Stimulated activated CD4-positive, alpha-beta T cell treated with anti-CD3 and anti-CD28 coated beads, Interleukin-2, amount 100 ng/mL, for 4 hours (primary cell): Measurements from ENCODE around the gene CSAG1.
"Not testable (repeated sequence)": the region's sequence is repeated elsewhere in the genome, so short reads cannot be mapped to it uniquely, and the experiment has no call there.

Experiments used
- DNase-seq: peaks from one replicate; pipeline ENCODE4 v3.0.0-alpha.2; 2020; ENCODE audit warnings: low read depth

CSAG1 gene

DNA sequence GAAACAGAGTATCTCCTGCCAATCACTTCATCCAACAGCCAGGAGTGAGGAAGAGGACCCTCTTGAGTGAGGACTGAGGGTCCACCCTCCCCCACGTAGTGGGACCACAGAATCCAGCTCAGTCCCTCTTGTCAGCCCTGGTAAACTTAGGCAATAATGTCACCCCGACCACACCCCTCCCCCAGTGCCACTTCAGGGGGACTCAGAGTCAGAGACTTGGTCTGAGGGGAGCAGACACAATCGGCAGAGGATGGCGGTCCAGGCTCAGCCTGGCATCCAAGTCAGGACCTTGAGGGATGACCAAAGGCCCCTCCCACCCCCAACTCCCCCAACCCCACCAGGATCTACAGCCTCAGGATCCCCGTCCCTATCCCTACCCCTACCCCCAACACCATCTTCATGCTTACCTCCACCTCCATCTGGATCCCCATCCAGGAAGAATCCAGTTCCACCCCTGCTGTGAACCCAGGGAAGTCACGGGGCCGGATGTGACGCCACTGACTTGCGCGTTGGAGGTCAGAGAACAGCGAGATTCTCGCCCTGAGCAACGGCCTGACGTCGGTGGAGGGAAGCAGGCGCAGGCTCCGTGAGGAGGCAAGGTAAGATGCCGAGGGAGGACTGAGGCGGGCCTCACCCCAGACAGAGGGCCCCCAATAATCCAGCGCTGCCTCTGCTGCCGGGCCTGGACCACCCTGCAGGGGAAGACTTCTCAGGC is at the start of gene CSAG1, which contains the start of gene MAGEA12:
CSAG1 (minus strand) TSS at position 461 of the 715 bp plus-strand sequence. CDS start 1,261 bp downstream, outside the sequence.
MAGEA12 (plus strand) TSS at position 497 of the 715 bp plus-strand sequence. CDS start 2,405 bp downstream, outside the sequence.
- DNase-seq = no peak

- DNase-seq = not testable (repeated sequence)
Observed at GRCh38 chrX:152769549-152770289, 36.2 kb upstream of the CSAG1 start, which contains the start of gene MAGEA6. TSS of gene MAGEA6 (minus strand) at chrX:152769689. CDS start at chrX:152767650, 2,039 bp downstream.

- DNase-seq = not testable (repeated sequence)
Observed at GRCh38 chrX:152766562-152766961, 33.0 kb upstream of the CSAG1 start.

- not testable (repeated sequence) for DNase-seq
Observed at GRCh38 chrX:152761582-152761981, 28.1 kb upstream of the CSAG1 start.

DNA sequence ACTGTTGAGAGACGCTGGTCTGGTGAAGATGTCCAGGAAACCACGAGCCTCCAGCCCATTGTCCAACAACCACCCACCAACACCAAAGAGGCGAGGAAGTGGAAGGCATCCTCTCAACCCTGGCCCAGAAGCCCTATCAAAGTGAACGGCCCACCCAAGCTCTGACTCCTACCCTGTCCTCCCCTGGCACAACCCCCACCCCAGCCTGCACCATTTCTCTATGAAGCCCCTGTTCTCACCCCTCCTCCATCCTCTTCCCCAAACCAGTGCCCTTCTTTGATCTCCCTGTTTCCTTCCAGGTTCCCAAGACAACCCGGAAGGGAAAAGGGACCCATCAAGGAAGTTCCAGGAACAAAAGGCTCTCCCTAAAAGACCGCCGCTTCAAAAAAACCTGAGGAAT is 26.0 kb upstream of the CSAG1 start:
- DNase-seq = not testable (repeated sequence)

DNA sequence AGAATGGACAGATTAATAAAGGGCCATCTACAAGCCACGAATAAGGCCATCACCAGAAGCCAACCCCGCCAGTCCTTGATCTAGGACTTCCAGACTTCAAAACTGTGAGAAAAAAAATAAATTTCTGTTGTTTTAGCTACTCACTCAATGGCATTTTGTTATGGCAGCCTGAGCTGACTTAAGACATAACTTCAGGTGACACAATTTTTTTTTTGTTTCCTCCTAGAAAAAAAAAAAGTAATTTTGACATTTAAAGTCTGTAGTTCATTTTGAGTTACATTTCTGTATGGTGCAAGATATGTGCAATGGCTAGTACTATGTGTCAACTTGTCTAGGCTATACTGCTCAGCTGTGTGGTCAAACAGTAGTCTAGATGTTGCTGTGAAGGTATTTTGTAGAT is 25.4 kb upstream of the CSAG1 start, which contains the start of gene CSAG3:
CSAG3 (plus strand) TSS at position 301 of the 400 bp plus-strand sequence.
- DNase-seq = not testable (repeated sequence)

- DNase-seq = not testable (repeated sequence)
Observed at GRCh38 chrX:152754871-152755270, 21.4 kb upstream of the CSAG1 start.

DNA sequence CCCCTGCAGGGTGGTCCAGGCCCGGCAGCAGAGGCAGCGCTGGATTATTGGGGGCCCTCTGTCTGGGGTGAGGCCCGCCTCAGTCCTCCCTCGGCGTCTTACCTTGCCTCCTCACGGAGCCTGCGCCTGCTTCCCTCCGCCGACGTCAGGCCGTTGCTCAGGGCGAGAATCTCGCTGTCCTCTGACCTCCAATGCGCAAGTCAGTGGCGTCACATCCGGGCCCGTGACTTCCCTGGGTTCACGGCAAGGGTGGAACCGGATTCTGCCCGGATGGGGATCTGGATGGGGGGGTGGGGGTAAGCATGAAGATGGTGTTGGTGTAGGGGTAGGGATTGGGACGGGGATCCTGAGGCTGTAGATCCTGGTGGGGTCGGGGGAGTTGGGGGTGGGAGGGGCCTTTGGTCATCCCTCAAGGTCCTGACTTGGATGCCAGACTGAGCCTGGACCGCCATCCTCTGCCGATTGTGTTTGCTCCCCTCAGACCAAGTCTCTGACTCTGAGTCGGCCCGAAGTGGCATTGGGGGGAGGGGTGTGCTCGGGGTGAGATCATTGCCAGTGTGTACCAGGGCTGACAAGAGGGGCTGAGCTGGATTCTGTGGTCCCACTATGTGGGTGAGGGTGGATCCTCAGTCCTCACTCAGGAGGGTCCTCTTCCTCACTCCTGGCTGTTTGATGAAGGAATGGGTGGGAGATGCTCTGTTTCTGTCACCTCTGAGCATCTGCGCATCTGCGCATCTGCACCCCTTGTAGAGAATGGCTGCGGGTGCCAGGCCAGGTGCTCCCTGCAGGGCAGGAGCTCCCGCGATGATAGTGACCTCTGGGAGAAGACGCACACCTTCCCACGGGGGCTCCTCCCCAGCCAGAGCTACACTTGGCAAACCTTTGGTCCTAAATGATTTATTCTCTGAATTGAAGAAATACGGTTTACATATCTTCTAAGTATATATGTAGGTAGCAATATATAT is 20.4 kb upstream of the CSAG1 start, which contains the start of gene MAGEA2:
MAGEA2 (minus strand) TSS at position 157 of the 965 bp plus-strand sequence. CDS start 2,479 bp downstream, outside the sequence.
- DNase-seq = not testable (repeated sequence)

DNA sequence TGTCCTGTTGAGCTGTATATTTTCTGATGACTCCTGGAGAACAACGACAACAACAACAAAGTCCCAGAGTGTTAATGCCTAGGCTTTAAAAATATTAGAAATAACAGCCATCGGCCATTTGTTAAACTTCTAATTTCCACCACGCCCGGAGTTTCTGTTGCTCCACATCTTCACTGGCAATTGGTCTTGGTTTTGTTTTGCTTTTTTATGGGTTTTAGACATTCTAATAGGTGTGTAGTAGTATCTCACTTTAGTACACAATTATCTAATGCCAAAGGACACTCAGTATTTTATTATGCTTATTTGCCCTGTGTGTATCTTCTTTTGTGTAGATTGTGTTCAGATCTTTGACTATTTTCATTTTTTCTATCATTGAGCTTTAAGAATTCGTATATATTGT is 5.0 kb upstream of the CSAG1 start:
- DNase-seq = no peak

DNA sequence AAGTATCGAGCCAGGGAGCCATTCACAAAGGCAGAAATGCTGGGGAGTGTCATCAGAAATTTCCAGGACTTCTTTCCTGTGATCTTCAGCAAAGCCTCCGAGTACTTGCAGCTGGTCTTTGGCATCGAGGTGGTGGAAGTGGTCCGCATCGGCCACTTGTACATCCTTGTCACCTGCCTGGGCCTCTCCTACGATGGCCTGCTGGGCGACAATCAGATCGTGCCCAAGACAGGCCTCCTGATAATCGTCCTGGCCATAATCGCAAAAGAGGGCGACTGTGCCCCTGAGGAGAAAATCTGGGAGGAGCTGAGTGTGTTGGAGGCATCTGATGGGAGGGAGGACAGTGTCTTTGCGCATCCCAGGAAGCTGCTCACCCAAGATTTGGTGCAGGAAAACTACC is 3.0 kb upstream of the CSAG1 start:
- not testable (repeated sequence) for DNase-seq

- no peak for DNase-seq
Observed at GRCh38 chrX:152735860-152736511, 2.5 kb upstream of the CSAG1 start.

DNA sequence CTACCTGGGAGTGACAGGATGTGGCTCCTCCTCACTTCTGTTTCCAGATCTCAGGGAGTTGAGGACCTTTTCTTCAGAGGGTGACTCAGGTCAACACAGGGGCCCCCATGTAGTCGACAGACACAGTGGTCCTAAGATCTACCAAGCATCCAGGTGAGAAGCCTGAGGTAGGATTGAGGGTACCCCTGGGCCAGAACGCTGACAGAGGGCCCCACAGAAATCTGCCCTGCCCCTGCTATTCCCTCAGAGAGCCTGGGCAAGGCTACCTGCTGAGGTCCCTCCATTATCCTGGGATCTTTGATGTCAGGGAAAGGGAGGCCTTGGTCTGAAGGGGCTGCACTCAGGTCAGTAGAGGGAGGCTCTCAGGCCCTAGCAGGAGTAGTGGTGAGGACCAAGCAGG is 1.6 kb upstream of the CSAG1 start:
- DNase-seq = no peak

- not testable (repeated sequence) for DNase-seq
Observed at GRCh38 chrX:152734143-152734858, 780 bp upstream of the CSAG1 start.

- DNase-seq = no peak
Observed at GRCh38 chrX:152725409-152725808, 8.1 kb downstream of the CSAG1 start.

DNA sequence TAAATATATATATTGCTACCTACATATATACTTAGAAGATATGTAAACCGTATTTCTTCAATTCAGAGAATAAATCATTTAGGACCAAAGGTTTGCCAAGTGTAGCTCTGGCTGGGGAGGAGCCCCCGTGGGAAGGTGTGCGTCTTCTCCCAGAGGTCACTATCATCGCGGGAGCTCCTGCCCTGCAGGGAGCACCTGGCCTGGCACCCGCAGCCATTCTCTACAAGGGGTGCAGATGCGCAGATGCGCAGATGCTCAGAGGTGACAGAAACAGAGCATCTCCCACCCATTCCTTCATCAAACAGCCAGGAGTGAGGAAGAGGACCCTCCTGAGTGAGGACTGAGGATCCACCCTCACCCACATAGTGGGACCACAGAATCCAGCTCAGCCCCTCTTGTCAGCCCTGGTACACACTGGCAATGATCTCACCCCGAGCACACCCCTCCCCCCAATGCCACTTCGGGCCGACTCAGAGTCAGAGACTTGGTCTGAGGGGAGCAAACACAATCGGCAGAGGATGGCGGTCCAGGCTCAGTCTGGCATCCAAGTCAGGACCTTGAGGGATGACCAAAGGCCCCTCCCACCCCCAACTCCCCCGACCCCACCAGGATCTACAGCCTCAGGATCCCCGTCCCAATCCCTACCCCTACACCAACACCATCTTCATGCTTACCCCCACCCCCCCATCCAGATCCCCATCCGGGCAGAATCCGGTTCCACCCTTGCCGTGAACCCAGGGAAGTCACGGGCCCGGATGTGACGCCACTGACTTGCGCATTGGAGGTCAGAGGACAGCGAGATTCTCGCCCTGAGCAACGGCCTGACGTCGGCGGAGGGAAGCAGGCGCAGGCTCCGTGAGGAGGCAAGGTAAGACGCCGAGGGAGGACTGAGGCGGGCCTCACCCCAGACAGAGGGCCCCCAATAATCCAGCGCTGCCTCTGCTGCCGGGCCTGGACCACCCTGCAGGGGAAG is 19.4 kb downstream of the CSAG1 start, which contains the start of gene MAGEA2B:
MAGEA2B (plus strand) TSS at position 814 of the 973 bp plus-strand sequence. CDS start 2,479 bp downstream, outside the sequence.
- DNase-seq = not testable (repeated sequence)

GRCh38 chrX:152713195-152713594 is 20.3 kb downstream of the CSAG1 start:
- not testable (repeated sequence) for DNase-seq

GRCh38 chrX:152709173-152709572 is 24.3 kb downstream of the CSAG1 start, which contains the start of gene CSAG2:
TSS of gene CSAG2 (minus strand) at chrX:152709273. CDS start at chrX:152709112, 161 bp downstream.
- not testable (repeated sequence) for DNase-seq

DNA sequence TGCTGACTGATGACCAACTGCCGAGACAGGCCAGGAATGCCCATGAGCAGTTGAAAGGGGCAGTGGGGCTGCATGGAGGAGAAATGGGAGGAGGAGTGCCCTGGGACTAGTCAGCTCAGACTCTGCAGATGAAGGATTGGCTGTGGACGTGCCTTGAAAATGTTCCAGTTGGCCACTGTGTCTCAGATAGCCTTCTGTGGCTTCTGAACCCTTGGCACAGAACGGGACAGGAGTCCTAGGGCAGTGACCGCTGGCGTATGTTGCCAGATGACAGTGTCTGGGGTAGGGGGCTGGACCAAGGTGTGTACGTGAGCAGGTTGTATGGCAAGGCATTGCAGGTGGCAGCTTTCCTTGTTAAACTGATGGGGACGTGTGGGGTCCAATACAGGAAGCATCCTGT is 27.0 kb downstream of the CSAG1 start:
- not testable (repeated sequence) for DNase-seq

DNA sequence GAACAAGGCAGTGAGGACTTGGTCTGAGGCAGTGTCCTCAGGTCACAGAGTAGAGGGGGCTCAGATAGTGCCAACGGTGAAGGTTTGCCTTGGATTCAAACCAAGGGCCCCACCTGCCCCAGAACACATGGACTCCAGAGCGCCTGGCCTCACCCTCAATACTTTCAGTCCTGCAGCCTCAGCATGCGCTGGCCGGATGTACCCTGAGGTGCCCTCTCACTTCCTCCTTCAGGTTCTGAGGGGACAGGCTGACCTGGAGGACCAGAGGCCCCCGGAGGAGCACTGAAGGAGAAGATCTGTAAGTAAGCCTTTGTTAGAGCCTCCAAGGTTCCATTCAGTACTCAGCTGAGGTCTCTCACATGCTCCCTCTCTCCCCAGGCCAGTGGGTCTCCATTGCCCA is 33.1 kb downstream of the CSAG1 start:
- DNase-seq = not testable (repeated sequence)
